HG03442 (cell line): ENCODE data around the gene HOXD4.
A peak's percentile ranks its signal among the peaks of the same experiment; 100 is the strongest.

Source experiments
- ATAC-seq: cut with Tn5 transposase; IDR thresholded peaks from one replicate; pipeline ENCODE4 v1.9.1; 2021; ENCODE audit warnings: mild to moderate bottlenecking, moderate library complexity; ENCODE audit not compliant: unreplicated experiment

HOXD4 gene

GRCh38 chr2:176139661-176140512, 11.5 kb upstream of the HOXD4 start:
- no peak for ATAC-seq

GRCh38 chr2:176140513-176141317, 10.6 kb upstream of the HOXD4 start:
- peak; percentile 93 for ATAC-seq

- no peak for ATAC-seq
Observed at GRCh38 chr2:176142281-176142680, 9.1 kb upstream of the HOXD4 start.

GRCh38 chr2:176145085-176145969, 6.0 kb upstream of the HOXD4 start:
- no peak for ATAC-seq

- ATAC-seq = no peak
Observed at GRCh38 chr2:176146101-176146500, 5.2 kb upstream of the HOXD4 start.

GRCh38 chr2:176146645-176147044, 4.7 kb upstream of the HOXD4 start:
- no peak for ATAC-seq

GRCh38 chr2:176147210-176147799, 4.0 kb upstream of the HOXD4 start:
- ATAC-seq = no peak

GRCh38 chr2:176147800-176148496, 3.4 kb upstream of the HOXD4 start:
- ATAC-seq = no peak

- no peak for ATAC-seq
Observed at GRCh38 chr2:176148751-176149421, 2.5 kb upstream of the HOXD4 start.

- ATAC-seq = no peak
Observed at GRCh38 chr2:176149481-176149938, 1.8 kb upstream of the HOXD4 start.

GRCh38 chr2:176149939-176150583, 1.3 kb upstream of the HOXD4 start:
- ATAC-seq = no peak

GRCh38 chr2:176150584-176151441, 537 bp upstream of the HOXD4 start:
- no peak for ATAC-seq

GRCh38 chr2:176152350-176153181, 1.2 kb downstream of the HOXD4 start:
- no peak for ATAC-seq

GRCh38 chr2:176154576-176155252, 3.4 kb downstream of the HOXD4 start:
- no peak for ATAC-seq

GRCh38 chr2:176155356-176156044, 4.2 kb downstream of the HOXD4 start:
- no peak for ATAC-seq

- no peak for ATAC-seq
Observed at GRCh38 chr2:176156301-176156806, 5.0 kb downstream of the HOXD4 start.
